ENCODE data around the gene F11. TPM values are rescaled to one million over a fixed set of nuclear protein-coding genes. Genes with fewer than 3 reads are reported as not detected.

F11 gene
- total RNA-seq, 1 experiment from 2014 or later, result 1.6 TPM

DNA sequence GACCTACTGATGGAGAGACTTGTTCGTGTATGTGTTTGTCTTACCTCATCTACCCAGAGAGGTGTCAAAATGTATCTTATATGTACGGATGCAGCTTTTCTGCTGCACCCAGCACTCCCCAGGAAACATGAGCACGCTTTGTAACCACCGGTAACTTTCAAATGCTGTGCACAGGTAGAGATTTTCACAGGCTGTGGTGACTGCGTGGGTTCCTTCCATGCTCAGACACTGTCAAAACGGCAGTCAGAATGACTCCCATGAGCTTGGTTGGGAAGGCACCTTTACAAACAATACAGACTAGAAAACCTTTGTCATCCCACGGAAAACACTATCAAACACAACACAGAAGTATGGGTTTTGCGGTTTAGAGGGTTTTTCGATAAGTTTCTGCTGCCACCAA is 28.2 kb downstream of the F11 start (continued):
- TF ChIP-seq, protein P1, sequence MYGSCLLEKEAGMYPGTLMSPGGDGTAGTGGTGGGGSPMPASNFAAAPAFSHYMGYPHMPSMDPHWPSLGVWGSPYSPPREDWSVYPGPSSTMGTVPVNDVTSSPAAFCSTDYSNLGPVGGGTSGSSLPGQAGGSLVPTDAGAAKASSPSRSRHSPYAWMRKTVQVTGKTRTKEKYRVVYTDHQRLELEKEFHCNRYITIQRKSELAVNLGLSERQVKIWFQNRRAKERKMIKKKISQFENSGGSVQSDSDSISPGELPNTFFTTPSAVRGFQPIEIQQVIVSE (CRISPR knock-in tag; IDR thresholded peaks at IDR 0.05; ENCODE audit: borderline replicate concordance), result no peak
- no peak for TF ChIP-seq ZNF138 (CRISPR knock-in tag; conservative IDR thresholded peaks at IDR 0.05)
- TF ChIP-seq CREB1 (CRISPR knock-in tag; IDR thresholded peaks at IDR 0.05), result no peak
- TF ChIP-seq, protein P2, sequence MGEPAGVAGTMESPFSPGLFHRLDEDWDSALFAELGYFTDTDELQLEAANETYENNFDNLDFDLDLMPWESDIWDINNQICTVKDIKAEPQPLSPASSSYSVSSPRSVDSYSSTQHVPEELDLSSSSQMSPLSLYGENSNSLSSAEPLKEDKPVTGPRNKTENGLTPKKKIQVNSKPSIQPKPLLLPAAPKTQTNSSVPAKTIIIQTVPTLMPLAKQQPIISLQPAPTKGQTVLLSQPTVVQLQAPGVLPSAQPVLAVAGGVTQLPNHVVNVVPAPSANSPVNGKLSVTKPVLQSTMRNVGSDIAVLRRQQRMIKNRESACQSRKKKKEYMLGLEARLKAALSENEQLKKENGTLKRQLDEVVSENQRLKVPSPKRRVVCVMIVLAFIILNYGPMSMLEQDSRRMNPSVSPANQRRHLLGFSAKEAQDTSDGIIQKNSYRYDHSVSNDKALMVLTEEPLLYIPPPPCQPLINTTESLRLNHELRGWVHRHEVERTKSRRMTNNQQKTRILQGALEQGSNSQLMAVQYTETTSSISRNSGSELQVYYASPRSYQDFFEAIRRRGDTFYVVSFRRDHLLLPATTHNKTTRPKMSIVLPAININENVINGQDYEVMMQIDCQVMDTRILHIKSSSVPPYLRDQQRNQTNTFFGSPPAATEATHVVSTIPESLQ (CRISPR knock-in tag; IDR thresholded peaks at IDR 0.05), result no peak
- no peak for TF ChIP-seq ZNF396 (CRISPR knock-in tag; IDR thresholded peaks at IDR 0.05; ENCODE audit: borderline replicate concordance)
- TF ChIP-seq, protein P3, sequence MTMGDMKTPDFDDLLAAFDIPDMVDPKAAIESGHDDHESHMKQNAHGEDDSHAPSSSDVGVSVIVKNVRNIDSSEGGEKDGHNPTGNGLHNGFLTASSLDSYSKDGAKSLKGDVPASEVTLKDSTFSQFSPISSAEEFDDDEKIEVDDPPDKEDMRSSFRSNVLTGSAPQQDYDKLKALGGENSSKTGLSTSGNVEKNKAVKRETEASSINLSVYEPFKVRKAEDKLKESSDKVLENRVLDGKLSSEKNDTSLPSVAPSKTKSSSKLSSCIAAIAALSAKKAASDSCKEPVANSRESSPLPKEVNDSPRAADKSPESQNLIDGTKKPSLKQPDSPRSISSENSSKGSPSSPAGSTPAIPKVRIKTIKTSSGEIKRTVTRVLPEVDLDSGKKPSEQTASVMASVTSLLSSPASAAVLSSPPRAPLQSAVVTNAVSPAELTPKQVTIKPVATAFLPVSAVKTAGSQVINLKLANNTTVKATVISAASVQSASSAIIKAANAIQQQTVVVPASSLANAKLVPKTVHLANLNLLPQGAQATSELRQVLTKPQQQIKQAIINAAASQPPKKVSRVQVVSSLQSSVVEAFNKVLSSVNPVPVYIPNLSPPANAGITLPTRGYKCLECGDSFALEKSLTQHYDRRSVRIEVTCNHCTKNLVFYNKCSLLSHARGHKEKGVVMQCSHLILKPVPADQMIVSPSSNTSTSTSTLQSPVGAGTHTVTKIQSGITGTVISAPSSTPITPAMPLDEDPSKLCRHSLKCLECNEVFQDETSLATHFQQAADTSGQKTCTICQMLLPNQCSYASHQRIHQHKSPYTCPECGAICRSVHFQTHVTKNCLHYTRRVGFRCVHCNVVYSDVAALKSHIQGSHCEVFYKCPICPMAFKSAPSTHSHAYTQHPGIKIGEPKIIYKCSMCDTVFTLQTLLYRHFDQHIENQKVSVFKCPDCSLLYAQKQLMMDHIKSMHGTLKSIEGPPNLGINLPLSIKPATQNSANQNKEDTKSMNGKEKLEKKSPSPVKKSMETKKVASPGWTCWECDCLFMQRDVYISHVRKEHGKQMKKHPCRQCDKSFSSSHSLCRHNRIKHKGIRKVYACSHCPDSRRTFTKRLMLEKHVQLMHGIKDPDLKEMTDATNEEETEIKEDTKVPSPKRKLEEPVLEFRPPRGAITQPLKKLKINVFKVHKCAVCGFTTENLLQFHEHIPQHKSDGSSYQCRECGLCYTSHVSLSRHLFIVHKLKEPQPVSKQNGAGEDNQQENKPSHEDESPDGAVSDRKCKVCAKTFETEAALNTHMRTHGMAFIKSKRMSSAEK (CRISPR knock-in tag; IDR thresholded peaks at IDR 0.05; ENCODE audit: borderline replicate concordance), result no peak
- TF ChIP-seq GRHL2 (CRISPR knock-in tag; IDR thresholded peaks at IDR 0.05; ENCODE audit: insufficient replicate concordance, severe bottlenecking), result no peak
- TF ChIP-seq NR2C2 (CRISPR knock-in tag; IDR thresholded peaks at IDR 0.05), result no peak
- TF ChIP-seq, protein P4, sequence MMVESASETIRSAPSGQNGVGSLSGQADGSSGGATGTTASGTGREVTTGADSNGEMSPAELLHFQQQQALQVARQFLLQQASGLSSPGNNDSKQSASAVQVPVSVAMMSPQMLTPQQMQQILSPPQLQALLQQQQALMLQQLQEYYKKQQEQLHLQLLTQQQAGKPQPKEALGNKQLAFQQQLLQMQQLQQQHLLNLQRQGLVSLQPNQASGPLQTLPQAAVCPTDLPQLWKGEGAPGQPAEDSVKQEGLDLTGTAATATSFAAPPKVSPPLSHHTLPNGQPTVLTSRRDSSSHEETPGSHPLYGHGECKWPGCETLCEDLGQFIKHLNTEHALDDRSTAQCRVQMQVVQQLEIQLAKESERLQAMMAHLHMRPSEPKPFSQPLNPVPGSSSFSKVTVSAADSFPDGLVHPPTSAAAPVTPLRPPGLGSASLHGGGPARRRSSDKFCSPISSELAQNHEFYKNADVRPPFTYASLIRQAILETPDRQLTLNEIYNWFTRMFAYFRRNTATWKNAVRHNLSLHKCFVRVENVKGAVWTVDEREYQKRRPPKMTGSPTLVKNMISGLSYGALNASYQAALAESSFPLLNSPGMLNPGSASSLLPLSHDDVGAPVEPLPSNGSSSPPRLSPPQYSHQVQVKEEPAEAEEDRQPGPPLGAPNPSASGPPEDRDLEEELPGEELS (CRISPR knock-in tag; IDR thresholded peaks at IDR 0.05), result no peak

DNA sequence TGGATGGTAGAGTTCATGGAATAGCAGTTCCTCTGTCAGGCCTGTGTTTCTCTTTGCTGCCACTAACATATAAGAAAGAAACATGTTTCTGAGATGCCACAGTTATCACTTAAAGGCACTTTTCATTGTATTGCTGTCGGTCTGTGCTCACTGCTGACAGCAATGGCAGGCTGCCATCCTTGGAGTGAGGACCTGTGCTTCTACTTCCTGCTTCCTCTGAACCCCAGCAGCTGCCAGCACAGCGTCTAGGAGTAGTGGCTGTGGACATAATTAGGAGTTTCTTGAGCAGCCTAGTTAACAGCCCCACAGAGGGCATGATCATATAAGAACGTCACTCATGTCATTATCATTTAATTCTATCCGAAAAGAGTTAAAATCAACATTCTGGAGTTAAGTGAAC is 30.5 kb downstream of the F11 start:
- H3K4me1 Mint-ChIP-seq, result peaks cover 29% of the 10 kb centered on the region
- ChIA-PET POLR2A (no interaction called here), CTCF (interaction anchor here (1.2 kb wide), 1 partner anchor 95 kb away, joined by 3 read pairs; no protein-coding TSS in a partner anchor)
- H3K27me3 Mint-ChIP-seq (ENCODE audit: low read depth), result peaks cover 5% of the 10 kb centered on the region; the same call in 1 of the 2 replicates
- ATAC-seq, result no peak
- H3K4me3 Mint-ChIP-seq, result no peak overlapping the region
- TF ChIP-seq ELF4 (CRISPR knock-in tag; IDR thresholded peaks at IDR 0.05; ENCODE audit: low read depth) (no peak), MYBL2 (CRISPR knock-in tag; IDR thresholded peaks at IDR 0.05) (no peak), ZNF396 (CRISPR knock-in tag; IDR thresholded peaks at IDR 0.05; ENCODE audit: borderline replicate concordance) (no peak), TEAD4 (CRISPR knock-in tag; IDR thresholded peaks at IDR 0.05) (no peak), NR2C2 (CRISPR knock-in tag; IDR thresholded peaks at IDR 0.05) (no peak), ZNF416 (CRISPR knock-in tag; IDR thresholded peaks at IDR 0.05) (no peak), CBFB (CRISPR knock-in tag; IDR thresholded peaks at IDR 0.05; ENCODE audit: low read depth) (no peak), ZNF232 (CRISPR knock-in tag; IDR thresholded peaks at IDR 0.05) (no peak)
- TF ChIP-seq, protein P5, sequence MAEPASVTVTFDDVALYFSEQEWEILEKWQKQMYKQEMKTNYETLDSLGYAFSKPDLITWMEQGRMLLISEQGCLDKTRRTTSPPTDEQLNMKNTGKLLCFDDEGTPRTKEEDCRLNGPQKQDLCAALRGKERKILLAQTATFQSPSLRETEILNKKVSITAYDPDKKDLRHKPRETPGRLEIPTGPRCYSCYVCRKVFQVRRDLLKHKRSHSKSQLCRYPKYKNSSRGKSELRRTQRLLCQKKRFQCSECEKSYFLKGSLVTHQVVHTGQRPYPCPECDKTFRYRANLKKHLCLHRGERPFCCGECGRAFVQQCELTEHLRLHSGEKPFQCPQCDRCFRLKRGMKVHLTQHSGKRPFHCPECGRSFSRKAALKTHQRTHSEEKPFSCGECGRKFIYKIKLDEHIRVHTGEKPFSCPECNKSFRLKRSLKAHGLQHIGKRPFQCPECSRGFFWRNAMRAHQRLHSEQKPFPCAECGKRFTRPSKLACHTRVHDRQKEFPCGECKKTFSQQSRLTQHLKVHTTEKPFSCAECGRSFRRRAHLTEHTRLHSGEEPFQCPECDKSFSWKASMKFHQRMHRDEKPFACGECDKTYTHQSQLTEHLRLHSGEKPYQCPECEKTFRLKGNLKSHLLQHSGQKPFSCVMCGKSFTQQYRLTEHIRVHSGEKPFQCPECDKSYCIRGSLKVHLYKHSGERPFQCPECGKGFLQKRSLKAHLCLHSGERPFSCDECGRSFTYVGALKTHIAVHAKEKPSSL (CRISPR knock-in tag; conservative IDR thresholded peaks at IDR 0.05), result no peak
- TF ChIP-seq, protein P1 (CRISPR knock-in tag; IDR thresholded peaks at IDR 0.05; ENCODE audit: borderline replicate concordance), result no peak
- TF ChIP-seq, protein P6, sequence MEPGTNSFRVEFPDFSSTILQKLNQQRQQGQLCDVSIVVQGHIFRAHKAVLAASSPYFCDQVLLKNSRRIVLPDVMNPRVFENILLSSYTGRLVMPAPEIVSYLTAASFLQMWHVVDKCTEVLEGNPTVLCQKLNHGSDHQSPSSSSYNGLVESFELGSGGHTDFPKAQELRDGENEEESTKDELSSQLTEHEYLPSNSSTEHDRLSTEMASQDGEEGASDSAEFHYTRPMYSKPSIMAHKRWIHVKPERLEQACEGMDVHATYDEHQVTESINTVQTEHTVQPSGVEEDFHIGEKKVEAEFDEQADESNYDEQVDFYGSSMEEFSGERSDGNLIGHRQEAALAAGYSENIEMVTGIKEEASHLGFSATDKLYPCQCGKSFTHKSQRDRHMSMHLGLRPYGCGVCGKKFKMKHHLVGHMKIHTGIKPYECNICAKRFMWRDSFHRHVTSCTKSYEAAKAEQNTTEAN (CRISPR knock-in tag; IDR thresholded peaks at IDR 0.05), result no peak
- no peak for DNase-seq (ENCODE audit: low spot score)
- no peak overlapping the region for H3K27ac Mint-ChIP-seq
- no peaks in the 10 kb centered on the region for H3K36me3 Mint-ChIP-seq
- H3K9me3 Mint-ChIP-seq, result no peaks in the 10 kb centered on the region

Data from WTC11 (cell line).